Endothelial cell of umbilical vein (primary cell): ENCODE results near the gene PSD4. TPM values are rescaled to one million over a fixed set of nuclear protein-coding genes. Genes with fewer than 3 reads are reported as not detected.

Experiments
- BruUV-seq: library from RNA; stranded (reverse); fragments of 400-500 nt; replicated peaks from 2 replicates; lab custom pipeline; 2021; lab: Mats Ljungman, UMichigan
- CTCF ChIA-PET: fragments of 300-600, 350-600 bp; sonication (Branson Sonifier 250); formaldehyde crosslinking; loops from one replicate; lab custom pipeline; 2021; ENCODE audit warnings: antibody characterized with exemption, inconsistent platforms; lab: Charles Lee
- POLR2A ChIA-PET: fragments of 300-600, 350-600 bp; sonication (Branson Sonifier 250); formaldehyde crosslinking; loops from one replicate; lab custom pipeline; 2021; ENCODE audit warnings: antibody characterized with exemption, inconsistent platforms; lab: Charles Lee
- DNase-seq: peaks from one replicate; pipeline ENCODE4 v3.0.0-alpha.2; 2011; ENCODE audit warnings: low read depth, low spot score
- FAIRE-seq: peaks from 2 replicates; lab custom pipeline; 2011; peaks lifted over from hg19 to GRCh38; lab: Jason Lieb, UNC
- H2AFZ ChIP-seq: 2 replicates; pipeline ENCODE4 v1.6.0; 2012; ENCODE audit warnings: low read depth, low read length, control low read depth, inconsistent platforms
- H3K27ac ChIP-seq: 2 replicates; pipeline ENCODE4 v1.5.1; 2011; ENCODE audit warnings: low read depth, mild to moderate bottlenecking, control low read depth, low read length, moderate library complexity; ENCODE audit not compliant: insufficient read depth
- H3K27me3 ChIP-seq, 2 experiments: 2 replicates each; pipeline versions ENCODE4 v1.6.0 to v1.6.1; 2011; ENCODE audit warnings: low read length in 2 of 2, mixed read lengths in 1 of 2; ENCODE audit not compliant: control insufficient read depth in 2 of 2, insufficient read depth in 2 of 2
- H3K36me3 ChIP-seq, 2 experiments: 2 replicates in 1 of 2; 3 replicates in 1 of 2; pipeline ENCODE4 v1.5.1; 2011; ENCODE audit warnings: low read length in 2 of 2, mild to moderate bottlenecking in 1 of 2, moderate library complexity in 1 of 2; ENCODE audit not compliant: control insufficient read depth in 2 of 2, insufficient read depth in 2 of 2; ENCODE audit errors: extremely low read depth in 1 of 2
- H3K4me1 ChIP-seq: 3 replicates; pipeline ENCODE4 v1.5.1; 2011; ENCODE audit warnings: mild to moderate bottlenecking, low read length; ENCODE audit not compliant: control insufficient read depth, insufficient read depth; ENCODE audit errors: extremely low read depth
- H3K4me2 ChIP-seq: 2 replicates; pipeline ENCODE4 v1.6.1; 2011; ENCODE audit warnings: low read length, control low read depth, mixed read lengths; ENCODE audit not compliant: insufficient read depth
- H3K4me3 ChIP-seq, 3 experiments: fragments of 200-600 bp in 1 of 3; sonication (generic), shearing (Covaris generic) in 1 of 3; replicated peaks in 1 of 3; 2 replicates each; pipeline ENCODE4 v1.5.1; 2011 to 2016; ENCODE audit warnings: control low read depth in 3 of 3, low read length in 3 of 3, mild to moderate bottlenecking in 2 of 3, inconsistent platforms in 1 of 3, low read depth in 1 of 3, moderate library complexity in 1 of 3; ENCODE audit not compliant: insufficient read depth in 1 of 3
- H3K79me2 ChIP-seq: 2 replicates; pipeline ENCODE4 v1.6.0; 2012; ENCODE audit warnings: low read length, inconsistent platforms; ENCODE audit not compliant: control insufficient read depth, insufficient read depth
- H3K9ac ChIP-seq: replicated peaks from 2 replicates; pipeline ENCODE3; 2011; ENCODE audit warnings: low read length, control low read depth; ENCODE audit not compliant: insufficient read depth; ENCODE audit errors: extremely low read depth
- H3K9me1 ChIP-seq: replicated peaks from 3 replicates; pipeline ENCODE4 v1.6.0; 2011; ENCODE audit warnings: mild to moderate bottlenecking, low read length; ENCODE audit not compliant: control insufficient read depth, insufficient read depth; ENCODE audit errors: extremely low read depth
- H3K9me3 ChIP-seq: replicated peaks from 2 replicates; pipeline ENCODE4 v1.5.1; 2012; ENCODE audit warnings: low read length, inconsistent platforms; ENCODE audit not compliant: control insufficient read depth, insufficient read depth
- H4K20me1 ChIP-seq: replicated peaks from 2 replicates; pipeline ENCODE3; 2011; ENCODE audit warnings: mild to moderate bottlenecking, low read length; ENCODE audit not compliant: control insufficient read depth, insufficient read depth; ENCODE audit errors: extremely low read depth
- CTCF ChIP-seq, 2 donors: IDR thresholded peaks; 1 replicate in 1 of 2; 2 replicates in 1 of 2; pipeline ENCODE4 v1.5.1; 2011; ENCODE audit warnings: low read length in 2 of 2, mild to moderate bottlenecking in 2 of 2, moderate library complexity in 2 of 2, control low read depth in 1 of 2, inconsistent platforms in 1 of 2, low read depth in 1 of 2; ENCODE audit not compliant: insufficient read depth in 1 of 2; ENCODE audit errors: extremely low read depth in 1 of 2
- EZH2 ChIP-seq: IDR thresholded peaks from 2 replicates; pipeline ENCODE4 v1.6.1; 2012; ENCODE audit warnings: borderline replicate concordance, low read depth, mild to moderate bottlenecking, moderate library complexity, low read length, inconsistent platforms; ENCODE audit not compliant: severe bottlenecking
- FOS ChIP-seq: IDR thresholded peaks from 2 replicates; pipeline ENCODE4 v1.6.1; 2011; ENCODE audit warnings: mild to moderate bottlenecking, low read length, moderate library complexity, borderline replicate concordance; ENCODE audit not compliant: insufficient read depth
- GATA2 ChIP-seq: IDR thresholded peaks from 2 replicates; pipeline ENCODE4 v1.7.0; 2011; ENCODE audit warnings: low read depth, mild to moderate bottlenecking, moderate library complexity, mixed read lengths, low read length; ENCODE audit not compliant: insufficient read length, insufficient read depth
- JUN ChIP-seq: IDR thresholded peaks from 2 replicates; pipeline ENCODE4 v1.6.1; 2011; ENCODE audit warnings: borderline replicate concordance, low read depth; ENCODE audit not compliant: insufficient read length, insufficient read depth
- MAX ChIP-seq: IDR thresholded peaks from 2 replicates; pipeline ENCODE4 v1.6.1; 2011; ENCODE audit not compliant: insufficient read depth, insufficient read length
- MYC ChIP-seq: IDR thresholded peaks from one replicate; pipeline ENCODE4 v1.6.1; 2011; ENCODE audit warnings: mild to moderate bottlenecking, low read depth, low read length
- POLR2A ChIP-seq: IDR thresholded peaks from 2 replicates; pipeline ENCODE4 v1.6.1; 2012; ENCODE audit warnings: low read depth, mild to moderate bottlenecking, control low read depth, low read length
- POLR2AphosphoS5 ChIP-seq: IDR thresholded peaks from 2 replicates; pipeline ENCODE4 v1.6.1; 2012; ENCODE audit warnings: low read depth, mild to moderate bottlenecking, control low read depth, low read length, moderate library complexity; ENCODE audit not compliant: insufficient read depth
- dilution Hi-C: fragments of 300-500 bp; cut with MboI; formaldehyde crosslinking; loops from one replicate; pipeline ENCODE4 v1.15.0; 2019; ENCODE audit warnings: low sequenced_read_pairs; ENCODE audit not compliant: extremely low pct_ligation_motif_present
- intact Hi-C: fragments of 100-400 bp; cut with micrococcal nuclease; formaldehyde crosslinking; loops from one replicate; pipeline ENCODE4 v1.10.0; 2022
- polyA plus RNA-seq, 4 experiments: library from polyadenylated mRNA; depleted of rRNA in 3 of 4; stranded (reverse) in 3 of 4; unstranded in 1 of 4; fragments of >200 nt; gene quantifications; 2 replicates each; pipeline versions ENCODE4 v1.2.1 to v1.2.3, GENCODE V29; 2011 to 2012; ENCODE audit warnings: missing spikeins in 1 of 4
- total RNA-seq: library from RNA; stranded (reverse); gene quantifications from 2 replicates; pipeline ENCODE4 v1.2.3, GENCODE V29; 2021

Gene PSD4
- total and polyA plus RNA-seq, 2 donors (not counting 3 experiments of a cell fraction or from before 2014, with no cell fraction given): 0.01 to 0.24 TPM

- Histone ChIP-seq H3K79me2 (no peaks in the 10 kb centered on the region), H3K36me3 (no peaks in the 10 kb centered on the region), H3K9ac (no peak overlapping the region), H3K9me1 (no peaks in the 10 kb centered on the region), H3K4me2 (no peak overlapping the region), H4K20me1 (no peaks in the 10 kb centered on the region), H3K4me3 (no peak overlapping the region), H3K27me3 (peaks cover 0 to 3% of the 10 kb centered on the region in 2 experiments), H3K9me3 (no peaks in the 10 kb centered on the region), H2AFZ (no peak overlapping the region), H3K4me1 (peaks cover 16% of the 10 kb centered on the region), H3K27ac (no peak overlapping the region)
- no TSS peak for BruUV-seq
- FAIRE-seq (no peak), DNase-seq (no peak)
- intact Hi-C loops (no loop called here), dilution Hi-C loops (no loop called here)
- POLR2A ChIA-PET: interaction anchor here (0.7 kb wide), 1 partner anchor 15 kb away, joined by 5 read pairs; no protein-coding TSS in a partner anchor
- CTCF ChIA-PET: interaction anchor here (1.0 to 8.0 kb wide), 4 partner anchors 11 to 75 kb away, joined by 3 to 122 read pairs (median 3); no protein-coding TSS in a partner anchor
- no peak for TF ChIP-seq CTCF (IDR thresholded peaks at IDR 0.05; ENCODE audit: extremely low read depth in 1 of 2, insufficient read depth in 1 of 2, low read depth in 1 of 2, low read length in 2 of 2)
- TF ChIP-seq POLR2AphosphoS5: no peak
- TF ChIP-seq FOS: no peak
- no peak for TF ChIP-seq GATA2
- TF ChIP-seq MAX: no peak
- no peak for TF ChIP-seq EZH2
- TF ChIP-seq JUN: no peak
- TF ChIP-seq MYC: no peak
- no peak for TF ChIP-seq POLR2A
Measured at GRCh38 chr2:113213061-113213930, 39.5 kb downstream of the PSD4 start.
